NCI-H2107 treated with DMSO at 0.1 percent for 48 hours (cell line): ENCODE measurements around the gene DENND1B.

ENCODE experiments used
- DNase-seq: peaks from one replicate; lab custom pipeline; 2025; ENCODE audit not compliant: unreplicated experiment; lab: John Stamatoyannopoulos, UW

The DENND1B gene

DNA sequence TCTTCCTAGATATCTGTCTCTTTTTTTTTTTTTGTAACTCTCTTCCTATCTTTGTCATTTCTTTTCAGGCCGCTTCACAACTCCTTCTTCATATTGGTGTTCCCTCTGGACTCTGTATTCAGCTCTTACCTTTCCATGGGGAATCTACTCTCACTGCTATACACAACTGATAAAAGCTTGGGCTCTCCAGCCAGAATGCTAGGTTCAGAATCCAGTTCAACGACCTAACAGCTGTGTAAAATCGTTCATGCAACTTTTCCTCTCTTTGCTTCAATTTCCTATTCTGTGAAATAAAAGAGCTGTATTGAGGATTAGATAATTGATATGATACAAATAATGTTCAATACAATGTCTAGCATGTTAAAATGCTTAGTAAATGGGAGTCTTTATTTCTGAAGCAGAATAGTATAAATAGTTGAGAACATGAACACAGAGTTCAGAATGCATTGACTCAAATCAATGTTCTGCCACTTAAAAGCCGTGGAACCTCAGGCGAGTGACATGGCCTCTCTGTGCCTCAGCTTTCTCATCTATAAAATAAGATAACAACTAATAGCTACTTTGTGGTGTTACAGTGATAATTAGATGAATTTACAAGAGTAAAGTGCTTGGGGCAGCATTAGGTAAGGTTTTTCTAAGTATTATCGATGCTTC lies 88.5 kb downstream of the DENND1B start:
- DNase-seq: no peak

- no peak for DNase-seq
These were observed 89.0 kb downstream of the DENND1B start for GRCh38 chr1:197686231-197686630.

GRCh38 chr1:197685785-197686184 lies 89.5 kb downstream of the DENND1B start:
- DNase-seq: no peak

- no peak for DNase-seq
These were observed 91.3 kb downstream of the DENND1B start for GRCh38 chr1:197683895-197684553.

GRCh38 chr1:197683280-197683679 lies 92.0 kb downstream of the DENND1B start:
- DNase-seq: no peak

DNA sequence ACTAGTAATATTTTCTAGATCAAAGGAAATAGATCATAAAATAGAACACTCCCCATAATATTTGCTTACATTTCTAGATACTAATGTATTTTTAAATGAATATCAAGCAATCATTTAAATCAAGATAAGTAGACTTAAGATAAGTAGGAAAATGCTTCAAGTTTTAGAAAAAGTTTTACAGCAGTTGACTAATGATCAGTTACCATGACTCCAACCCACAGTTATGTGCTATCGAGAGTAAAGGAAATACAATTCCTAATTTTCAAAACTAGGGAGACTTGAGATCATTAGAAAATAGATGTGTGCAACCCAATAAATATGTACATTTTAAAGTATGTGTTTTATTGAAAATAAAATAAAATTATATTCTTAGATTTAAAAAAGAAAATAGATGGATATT lies 95.0 kb downstream of the DENND1B start:
- DNase-seq: no peak

GRCh38 chr1:197677752-197678295 lies 97.5 kb downstream of the DENND1B start:
- no peak for DNase-seq

GRCh38 chr1:197677313-197677712 lies 98.0 kb downstream of the DENND1B start:
- no peak for DNase-seq

- DNase-seq: peak; percentile 91
These were observed 99.6 kb downstream of the DENND1B start for GRCh38 chr1:197675583-197676208.

GRCh38 chr1:197674286-197674685 lies 101.0 kb downstream of the DENND1B start:
- no peak for DNase-seq

DNA sequence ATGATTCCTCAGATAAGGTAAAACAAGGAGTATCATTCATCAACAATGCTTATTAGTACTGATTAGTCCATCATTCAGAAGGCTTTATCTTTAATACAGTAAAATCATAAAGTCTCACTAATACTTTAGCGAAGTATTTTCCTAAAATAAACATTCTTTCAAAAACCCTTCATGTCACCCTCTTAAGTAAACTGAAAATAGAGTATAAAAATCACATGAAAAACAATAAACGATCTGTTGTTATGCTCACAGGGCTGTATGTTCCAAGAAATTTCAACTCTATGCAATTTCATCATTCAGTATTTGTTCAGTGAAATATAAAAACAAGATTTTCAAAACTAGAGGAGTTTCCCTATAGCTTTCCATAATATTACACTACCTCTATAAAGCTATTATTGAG lies 102.0 kb downstream of the DENND1B start:
- no peak for DNase-seq

GRCh38 chr1:197672347-197672746 lies 102.9 kb downstream of the DENND1B start:
- no peak for DNase-seq

DNA sequence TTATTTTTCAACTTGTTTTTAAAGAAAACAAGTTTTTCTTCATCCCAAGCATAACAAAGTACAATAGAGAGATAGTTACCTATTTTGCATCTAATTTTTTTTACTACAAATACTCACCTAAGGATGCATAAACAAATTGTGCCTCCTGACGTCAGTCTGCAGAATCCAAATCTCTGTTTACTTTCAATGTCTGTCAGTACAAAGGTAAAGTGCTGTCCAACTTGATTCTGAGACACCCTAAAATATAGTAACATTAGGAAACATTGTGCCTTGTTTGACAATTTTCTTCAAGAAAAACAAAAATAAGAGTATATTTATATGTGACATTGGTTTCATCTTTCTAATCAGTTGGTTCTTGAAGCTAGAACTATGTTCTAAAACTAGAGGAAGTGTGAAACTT lies 103.4 kb downstream of the DENND1B start:
- no peak for DNase-seq

DNA sequence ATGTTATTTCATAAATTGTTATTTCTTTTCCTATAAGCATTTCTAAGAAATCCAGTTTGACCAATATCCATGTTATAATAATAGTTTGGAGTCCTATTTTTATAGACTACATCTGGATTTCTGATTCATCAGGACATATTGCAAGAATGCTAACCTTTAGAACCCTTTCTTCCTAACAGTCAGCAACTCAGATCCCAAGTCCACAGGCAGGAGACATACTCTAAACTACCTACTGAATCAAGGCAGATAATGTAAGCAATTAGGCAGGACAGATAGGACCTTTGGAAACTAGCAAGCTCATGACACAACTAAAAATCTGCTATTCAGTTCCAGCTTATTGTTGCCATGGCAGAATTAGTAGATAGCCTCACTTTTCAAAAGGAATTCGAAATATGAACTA lies 104.1 kb downstream of the DENND1B start:
- no peak for DNase-seq

- DNase-seq: no peak
These were observed 108.5 kb downstream of the DENND1B start for GRCh38 chr1:197666769-197667285.

DNA sequence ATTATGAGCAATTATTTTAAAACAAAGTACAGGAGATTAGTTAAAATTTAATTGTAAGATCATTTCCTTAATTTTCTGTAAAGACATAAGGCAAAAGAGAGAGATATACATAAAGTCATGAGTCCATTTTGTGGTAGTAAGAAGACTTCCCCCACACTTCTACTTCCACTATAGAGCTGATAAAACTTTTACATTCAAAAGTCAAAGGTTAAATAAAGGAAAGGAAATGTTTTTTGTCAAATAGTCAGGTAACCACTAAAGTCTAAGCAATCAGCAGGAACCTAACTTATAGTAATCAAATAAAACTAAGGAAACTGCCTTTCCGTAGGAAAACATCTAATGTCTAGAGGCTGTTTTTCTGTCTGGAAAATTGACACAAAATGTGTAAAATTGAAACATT lies 110.9 kb downstream of the DENND1B start:
- DNase-seq: no peak

DNA sequence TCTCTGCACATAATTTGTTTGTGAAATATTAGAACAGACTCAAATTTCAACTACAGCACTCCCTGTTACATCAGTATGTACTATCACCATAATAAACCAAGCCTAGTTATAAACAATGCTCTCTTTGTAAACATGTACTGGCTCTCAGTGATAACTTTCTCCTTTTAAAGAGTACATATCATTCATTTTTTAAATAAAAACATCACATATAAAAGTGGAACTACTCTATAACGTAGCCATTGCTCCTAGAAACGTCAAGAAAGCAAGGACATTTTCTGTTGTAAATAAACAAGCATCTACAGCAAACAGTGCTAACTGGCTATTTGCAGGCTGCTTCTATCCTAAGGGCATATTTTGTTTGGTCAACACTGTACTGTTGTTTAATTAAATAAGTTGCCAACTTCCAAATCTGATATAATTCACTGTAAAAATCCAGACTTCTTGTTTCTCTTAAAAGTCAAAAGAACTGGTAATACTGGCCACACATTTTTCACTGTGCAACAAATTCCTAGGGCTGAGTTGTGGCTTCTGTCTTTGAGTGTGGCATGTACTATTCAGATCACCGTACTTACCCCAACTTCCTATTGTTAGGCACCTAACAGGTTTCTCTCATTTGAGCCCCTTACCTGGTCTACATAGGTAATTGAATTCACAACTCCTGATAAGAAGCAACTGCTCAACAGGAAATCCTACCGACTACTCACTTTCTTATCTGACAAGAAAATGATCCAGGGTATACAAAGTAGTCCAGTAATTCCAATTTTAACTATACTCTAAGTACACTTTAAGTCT lies 111.9 kb downstream of the DENND1B start:
- DNase-seq: peak; percentile 53

- no peak for DNase-seq
These were observed 114.9 kb downstream of the DENND1B start for GRCh38 chr1:197660389-197660788.

DNA sequence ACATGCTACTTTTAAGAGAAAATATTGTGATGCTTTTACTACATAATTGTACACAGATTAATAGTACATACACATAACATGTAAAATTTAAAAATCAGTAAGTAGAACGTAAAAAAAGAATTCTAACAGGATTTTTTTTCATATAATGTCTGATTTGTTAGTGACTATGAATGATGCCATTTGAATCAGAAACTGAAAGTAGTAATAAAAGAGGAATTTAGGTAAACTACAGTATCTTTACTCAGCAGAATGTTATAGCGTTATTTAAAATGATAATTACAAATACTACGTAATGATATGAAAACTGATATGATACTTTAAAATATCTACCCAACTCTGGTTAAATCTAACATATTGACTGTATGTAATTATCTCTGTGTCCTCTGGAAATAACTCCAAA lies 116.1 kb downstream of the DENND1B start:
- DNase-seq: no peak

DNA sequence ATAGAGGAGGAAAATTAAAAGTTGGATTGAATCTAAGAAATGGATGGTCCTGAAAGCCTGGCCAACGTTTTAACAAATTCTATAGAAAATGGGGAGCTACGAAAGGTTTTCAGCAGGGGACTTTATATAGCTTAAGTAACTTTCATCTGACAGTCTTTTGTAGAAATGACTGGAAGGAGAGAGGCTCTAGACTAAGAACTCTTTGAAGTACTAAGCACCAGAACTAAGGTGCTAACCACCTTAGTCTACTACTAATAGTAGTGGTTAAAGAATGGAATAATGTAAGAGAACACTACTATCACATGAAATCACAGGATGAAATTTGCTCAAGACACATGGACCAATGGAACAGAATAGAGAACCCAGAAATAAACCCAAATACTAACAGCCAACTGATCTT lies 126.1 kb downstream of the DENND1B start:
- no peak for DNase-seq

DNA sequence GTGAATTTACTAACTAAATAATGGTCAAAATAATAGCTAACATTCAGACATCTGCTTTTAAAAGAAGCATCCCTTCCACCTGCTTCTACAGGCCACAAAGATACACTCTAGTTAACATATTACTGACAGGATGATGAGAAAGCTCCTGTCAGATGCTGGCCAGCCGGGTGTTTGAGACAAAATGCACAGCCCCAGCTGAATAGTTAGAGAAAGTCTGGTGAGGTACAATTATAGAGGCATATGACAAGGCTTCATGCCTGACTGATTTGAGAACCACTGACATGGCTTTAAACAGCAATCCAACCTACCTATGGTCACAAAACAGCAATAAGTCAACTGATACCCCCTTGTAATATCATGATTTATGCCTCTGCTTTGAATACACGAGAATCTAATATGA lies 137.0 kb downstream of the DENND1B start:
- DNase-seq: peak; percentile 77
